Activated CD4-positive, alpha-beta T cell treated with anti-CD3 and anti-CD28 coated beads, Interleukin-2, amount 50 U/mL, for 16 hours (primary cell): ENCODE data around the gene PYDC2.
"Not testable (repeated sequence)": the region's sequence is repeated elsewhere in the genome, so short reads cannot be mapped to it uniquely, and the experiment has no call there.

Experiments
- DNase-seq: peaks from one replicate; pipeline ENCODE4 v3.0.0-alpha.2; 2020

The PYDC2 gene

GRCh38 chr3:191470545-191470944 lies 9.6 kb downstream of the PYDC2 start:
- no peak for DNase-seq

- DNase-seq = no peak
Observed at GRCh38 chr3:191473661-191474198, 12.8 kb downstream of the PYDC2 start.

GRCh38 chr3:191476066-191476772 lies 15.3 kb downstream of the PYDC2 start:
- no peak for DNase-seq

GRCh38 chr3:191483994-191484393 lies 23.0 kb downstream of the PYDC2 start:
- not testable (repeated sequence) for DNase-seq

GRCh38 chr3:191484461-191484860 lies 23.5 kb downstream of the PYDC2 start:
- DNase-seq = no peak

- DNase-seq = no peak
Observed at GRCh38 chr3:191492601-191493000, 31.6 kb downstream of the PYDC2 start.

- DNase-seq = no peak
Observed at GRCh38 chr3:191493336-191493735, 32.4 kb downstream of the PYDC2 start.

- DNase-seq = no peak
Observed at GRCh38 chr3:191499307-191500080, 38.5 kb downstream of the PYDC2 start.

- DNase-seq = no peak
Observed at GRCh38 chr3:191500892-191501291, 39.9 kb downstream of the PYDC2 start.

- DNase-seq = no peak
Observed at GRCh38 chr3:191502583-191502982, 41.6 kb downstream of the PYDC2 start.

GRCh38 chr3:191509078-191509477 lies 48.1 kb downstream of the PYDC2 start:
- DNase-seq = no peak
